ENCODE measurements around the gene ERVK3-1.
A peak's percentile ranks its signal among the peaks of the same experiment; 100 is the strongest.
"Not testable (repeated sequence)": the region's sequence is repeated elsewhere in the genome, so short reads cannot be mapped to it uniquely, and the experiment has no call there.

The ERVK3-1 gene

GRCh38 chr19:58346961-58347929, 42.1 kb downstream of the ERVK3-1 start:
- no peak for DNase-seq

GRCh38 chr19:58348080-58348479, 42.9 kb downstream of the ERVK3-1 start:
- DNase-seq = not testable (repeated sequence)

GRCh38 chr19:58349590-58349989, 44.4 kb downstream of the ERVK3-1 start:
- no peak for DNase-seq

- no peak for DNase-seq
Measured at GRCh38 chr19:58350001-58350861, 45.1 kb downstream of the ERVK3-1 start.

GRCh38 chr19:58350871-58351557, 45.8 kb downstream of the ERVK3-1 start:
- no peak for DNase-seq

- no peak for DNase-seq
Measured at GRCh38 chr19:58351558-58351878, 46.3 kb downstream of the ERVK3-1 start.

- no peak for DNase-seq
Measured at GRCh38 chr19:58351990-58352755, 47.0 kb downstream of the ERVK3-1 start.

- DNase-seq = no peak
Measured at GRCh38 chr19:58352760-58353671, 47.8 kb downstream of the ERVK3-1 start, which contains the start of gene A1BG. A1BG (minus strand) TSS chr19:58353492; CDS start chr19:58353437, 55 bp downstream.

GRCh38 chr19:58353717-58354477, 48.7 kb downstream of the ERVK3-1 start:
- DNase-seq = no peak

GRCh38 chr19:58354478-58355030, 49.4 kb downstream of the ERVK3-1 start:
- DNase-seq = no peak

GRCh38 chr19:58355215-58355796, 50.1 kb downstream of the ERVK3-1 start:
- DNase-seq = no peak

- no peak for DNase-seq
Measured at GRCh38 chr19:58355908-58356765, 51.0 kb downstream of the ERVK3-1 start.

- no peak for DNase-seq
Measured at GRCh38 chr19:58356766-58357480, 51.7 kb downstream of the ERVK3-1 start.

GRCh38 chr19:58357481-58358145, 52.4 kb downstream of the ERVK3-1 start:
- DNase-seq = no peak

- no peak for DNase-seq
Measured at GRCh38 chr19:58361900-58362271, 56.7 kb downstream of the ERVK3-1 start.

GRCh38 chr19:58362272-58362994, 57.3 kb downstream of the ERVK3-1 start, which contains the start of gene ZNF497:
ZNF497 (minus strand) TSS chr19:58362751; CDS start chr19:58357635, 5,116 bp downstream.
- DNase-seq = peak; percentile 91
